Trophoblast cell (in vitro differentiated cells and primary cell): ENCODE results near the gene ORC6.

Source experiments
- DNase-seq, 2 donors: peaks; one replicate each; pipeline ENCODE4 v3.0.0-alpha.2; 2016
- H2AFZ ChIP-seq: 2 replicates; pipeline ENCODE4 v1.6.1; 2013; ENCODE audit warnings: low read length, moderate library complexity, mild to moderate bottlenecking; ENCODE audit not compliant: insufficient read depth, poor library complexity
- H2AK5ac ChIP-seq: 2 replicates; pipeline ENCODE4 v1.6.1; 2013; ENCODE audit warnings: mild to moderate bottlenecking, low read length
- H2BK120ac ChIP-seq: 2 replicates; pipeline ENCODE4 v1.6.1; 2013; ENCODE audit warnings: low read length, mild to moderate bottlenecking, moderate library complexity; ENCODE audit not compliant: insufficient read depth, poor library complexity
- H2BK12ac ChIP-seq: 2 replicates; pipeline ENCODE4 v1.6.1; 2013; ENCODE audit warnings: mild to moderate bottlenecking, low read length, moderate library complexity
- H2BK5ac ChIP-seq: 2 replicates; pipeline ENCODE4 v1.6.1; 2013; ENCODE audit warnings: low read length, low read depth, moderate library complexity, mild to moderate bottlenecking; ENCODE audit not compliant: poor library complexity
- H3K14ac ChIP-seq: 2 replicates; pipeline ENCODE4 v1.6.1; 2013; ENCODE audit warnings: mild to moderate bottlenecking, low read length
- H3K18ac ChIP-seq: 2 replicates; pipeline ENCODE4 v1.6.1; 2013; ENCODE audit warnings: mild to moderate bottlenecking, low read length
- H3K23ac ChIP-seq: 2 replicates; pipeline ENCODE4 v1.6.1; 2013; ENCODE audit warnings: low read length
- H3K27ac ChIP-seq: 2 replicates; pipeline ENCODE4 v1.5.1; 2013; ENCODE audit warnings: low read depth, mild to moderate bottlenecking, inconsistent platforms, low read length, moderate library complexity
- H3K27me3 ChIP-seq: 2 replicates; pipeline ENCODE4 v1.6.1; 2013; ENCODE audit warnings: inconsistent platforms, mild to moderate bottlenecking, low read length, moderate library complexity; ENCODE audit not compliant: insufficient read depth
- H3K36me3 ChIP-seq, 2 experiments: 1 replicate in 1 of 2; 2 replicates in 1 of 2; pipeline ENCODE4 v1.6.1; 2013; ENCODE audit warnings: low read length in 2 of 2, mild to moderate bottlenecking in 2 of 2, moderate library complexity in 1 of 2; ENCODE audit not compliant: insufficient read depth in 2 of 2, control insufficient read depth in 1 of 2
- H3K4ac ChIP-seq: 2 replicates; pipeline ENCODE4 v1.6.1; 2013; ENCODE audit warnings: low read depth, mild to moderate bottlenecking, low read length, moderate library complexity
- H3K4me1 ChIP-seq, 2 experiments: 1 replicate in 1 of 2; 2 replicates in 1 of 2; pipeline ENCODE4 v1.6.1; 2013; ENCODE audit warnings: low read length in 2 of 2, mild to moderate bottlenecking in 2 of 2, moderate library complexity in 1 of 2; ENCODE audit not compliant: insufficient read depth in 2 of 2, control insufficient read depth in 1 of 2
- H3K4me2 ChIP-seq: 2 replicates; pipeline ENCODE4 v1.6.1; 2013; ENCODE audit warnings: inconsistent platforms, mild to moderate bottlenecking, low read length, moderate library complexity
- H3K4me3 ChIP-seq: 2 replicates; pipeline ENCODE4 v1.5.1; 2013; ENCODE audit warnings: mild to moderate bottlenecking, low read depth, low read length, inconsistent platforms
- H3K79me1 ChIP-seq: one replicate; pipeline ENCODE4 v1.6.1; 2013; ENCODE audit warnings: low read length
- H3K79me2 ChIP-seq: 2 replicates; pipeline ENCODE4 v1.6.1; 2013; ENCODE audit warnings: low read length, mild to moderate bottlenecking; ENCODE audit not compliant: control insufficient read depth, insufficient read depth, poor library complexity
- H3K9ac ChIP-seq: 2 replicates; pipeline ENCODE4 v1.6.1; 2013; ENCODE audit warnings: mild to moderate bottlenecking, low read length
- H3K9me3 ChIP-seq: 2 replicates; pipeline ENCODE4 v1.6.1; 2013; ENCODE audit warnings: low read depth, mild to moderate bottlenecking, control low read depth, inconsistent platforms, low read length; ENCODE audit not compliant: insufficient read depth
- H4K12ac ChIP-seq: 2 replicates; pipeline ENCODE4 v1.6.1; 2013; ENCODE audit warnings: low read depth, mild to moderate bottlenecking, low read length, moderate library complexity
- H4K8ac ChIP-seq: 2 replicates; pipeline ENCODE4 v1.6.1; 2013; ENCODE audit warnings: low read depth, mild to moderate bottlenecking, low read length, moderate library complexity
- H4K91ac ChIP-seq: one replicate; pipeline ENCODE4 v1.6.1; 2013; ENCODE audit warnings: low read depth, mild to moderate bottlenecking, low read length, moderate library complexity
- WGBS: extraction: QIAGEN DNeasy Blood & Tissue Kit; methylation state at CpG from one replicate; pipeline ENCODE4 v1.1.7; 2013; ENCODE audit warnings: missing lambda C conversion rate; ENCODE audit not compliant: insufficient read length, insufficient coverage; ENCODE audit errors: extremely low coverage; 5-methylcytosine and 5-hydroxymethylcytosine counted together

Gene ORC6

GRCh38 chr16:46651305-46651704, 38.2 kb upstream of the ORC6 start:
- H3K4me3 ChIP-seq = no peak overlapping the region
- H2AFZ ChIP-seq = no peak overlapping the region
- H3K79me1 ChIP-seq = peaks cover 20% of the 10 kb centered on the region
- no peak overlapping the region for H3K4me2 ChIP-seq
- H4K8ac ChIP-seq = no peak overlapping the region
- H2BK120ac ChIP-seq = peak overlapping the region; percentile 61
- H3K4me1 ChIP-seq = peaks cover 20 to 28% of the 10 kb centered on the region in 2 experiments
- peak overlapping the region; percentile 86 for H3K27ac ChIP-seq
- WGBS = no CpG with 5 or more reads among the region's 3 CpGs
- no peak for DNase-seq
- H3K79me2 ChIP-seq = peaks cover 2% of the 10 kb centered on the region
- no peak overlapping the region for H3K23ac ChIP-seq
- H3K36me3 ChIP-seq = peaks cover 0 to 4% of the 10 kb centered on the region in 2 experiments
- no peaks in the 10 kb centered on the region for H3K9me3 ChIP-seq
- no peaks in the 10 kb centered on the region for H3K27me3 ChIP-seq
- H3K18ac ChIP-seq = no peak overlapping the region
- no peak overlapping the region for H3K9ac ChIP-seq
- H3K14ac ChIP-seq = no peak overlapping the region
- H4K91ac ChIP-seq = peak overlapping the region; percentile 89
- H3K4ac ChIP-seq = no peak overlapping the region
- H2BK5ac ChIP-seq = peak overlapping the region; percentile 70
- no peak overlapping the region for H4K12ac ChIP-seq
- H2BK12ac ChIP-seq = no peak overlapping the region
- no peak overlapping the region for H2AK5ac ChIP-seq

DNA sequence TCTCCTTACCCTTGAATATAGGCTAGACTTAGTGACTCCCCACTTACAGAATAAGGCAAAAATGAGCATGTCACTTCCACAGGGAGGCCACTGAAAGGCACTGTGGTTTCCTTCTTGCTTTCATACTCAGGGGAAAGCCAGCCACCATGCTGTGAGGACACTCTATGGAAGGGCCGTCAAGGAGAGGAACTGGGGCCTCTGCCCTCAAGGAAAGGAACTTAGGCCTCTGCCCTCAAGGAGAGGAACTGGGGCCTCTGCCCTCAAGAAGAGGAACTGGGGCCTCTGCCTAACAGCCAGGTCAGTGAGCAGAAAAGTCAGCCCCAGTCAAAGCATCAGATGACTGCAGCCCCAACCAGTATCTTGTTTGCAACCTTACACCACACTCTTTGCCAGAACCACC, 30.5 kb upstream of the ORC6 start:
- Histone ChIP-seq H2BK120ac (no peak overlapping the region), H2AFZ (no peak overlapping the region), H4K8ac (no peak overlapping the region), H2BK5ac (no peak overlapping the region), H3K23ac (no peak overlapping the region), H3K27ac (no peak overlapping the region), H3K36me3 (peaks cover 17 to 30% of the 10 kb centered on the region in 2 experiments), H3K9ac (no peak overlapping the region), H3K4ac (no peak overlapping the region), H4K91ac (no peak overlapping the region), H2BK12ac (no peak overlapping the region), H3K79me1 (no peaks in the 10 kb centered on the region), H3K9me3 (no peaks in the 10 kb centered on the region), H3K27me3 (no peaks in the 10 kb centered on the region), H3K4me1 (no peaks in the 10 kb centered on the region), H3K14ac (no peak overlapping the region), H2AK5ac (no peak overlapping the region), H4K12ac (no peak overlapping the region), H3K4me2 (no peak overlapping the region), H3K18ac (no peak overlapping the region), H3K4me3 (no peak overlapping the region), H3K79me2 (no peaks in the 10 kb centered on the region)
- peak in 1 of 2 donors; percentile 12 for DNase-seq
- no CpG with 5 or more reads among the region's 1 CpG for WGBS

DNA sequence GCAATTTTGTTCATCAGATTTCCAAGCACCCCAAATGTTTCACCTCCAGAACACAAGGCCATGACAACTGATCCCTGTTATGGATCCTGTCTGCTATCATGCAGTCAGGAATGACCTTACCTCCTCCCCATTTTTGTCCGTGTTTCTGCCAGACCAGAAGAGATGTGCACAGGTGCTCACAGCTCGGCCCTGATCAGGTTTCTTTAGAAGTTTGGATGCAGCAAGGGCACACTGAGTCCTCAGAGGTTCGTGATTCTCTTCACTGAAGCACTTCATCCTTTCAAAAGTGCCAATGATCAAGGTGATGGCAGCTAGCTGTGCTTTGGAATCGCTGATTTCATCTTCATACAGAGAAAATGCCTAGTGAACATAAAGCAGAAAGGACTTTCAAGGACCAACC, 27.3 kb upstream of the ORC6 start:
- Histone ChIP-seq H4K91ac (no peak overlapping the region), H2BK5ac (no peak overlapping the region), H4K12ac (no peak overlapping the region), H2BK12ac (no peak overlapping the region), H3K9me3 (no peaks in the 10 kb centered on the region), H3K36me3 (peaks cover 33% of the 10 kb centered on the region in 2 experiments), H2AFZ (no peak overlapping the region), H3K4me3 (no peak overlapping the region), H2BK120ac (no peak overlapping the region), H3K14ac (no peak overlapping the region), H2AK5ac (no peak overlapping the region), H3K4me2 (no peak overlapping the region), H3K79me1 (no peaks in the 10 kb centered on the region), H3K9ac (no peak overlapping the region), H3K27me3 (no peaks in the 10 kb centered on the region), H3K23ac (no peak overlapping the region), H3K4ac (no peak overlapping the region), H3K27ac (no peak overlapping the region), H3K4me1 (no peaks in the 10 kb centered on the region), H3K18ac (no peak overlapping the region), H4K8ac (no peak overlapping the region), H3K79me2 (no peaks in the 10 kb centered on the region)
- WGBS = no CpG with 5 or more reads among the region's 4 CpGs
- no peak for DNase-seq

DNA sequence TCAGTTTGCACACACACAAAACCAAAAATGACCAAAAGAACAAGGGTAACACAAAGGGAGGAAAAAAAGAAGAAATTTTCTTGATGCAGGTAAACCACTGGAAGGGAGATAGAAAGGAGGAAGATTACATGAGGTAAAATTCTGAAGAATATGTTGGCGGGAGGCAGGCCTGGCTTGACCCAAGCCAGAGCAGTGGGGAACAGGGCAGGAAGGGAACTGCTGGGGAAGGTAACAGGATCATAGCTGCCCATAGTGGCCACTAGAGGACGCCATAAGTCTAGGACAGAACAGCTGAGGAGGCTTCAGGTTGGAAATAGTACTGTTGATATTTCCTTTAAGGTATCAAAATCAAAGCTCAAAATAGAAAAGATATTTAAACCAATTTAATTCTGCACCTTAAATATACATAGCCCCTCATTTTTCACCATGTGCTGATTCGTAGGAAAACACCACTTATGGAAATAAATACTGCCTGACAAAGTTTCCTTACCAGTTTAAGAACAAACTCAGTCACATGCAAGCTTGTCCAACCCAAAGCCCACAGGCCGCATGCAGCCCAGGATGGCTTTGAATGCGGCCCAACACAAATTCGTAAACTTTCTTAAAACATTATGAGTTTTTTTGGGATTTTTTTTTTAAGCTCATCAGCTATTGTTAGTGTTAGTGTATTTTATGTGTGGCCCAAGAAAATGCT, 16.0 kb upstream of the ORC6 start:
- Histone ChIP-seq H3K23ac (no peak overlapping the region), H2AFZ (no peak overlapping the region), H3K79me1 (no peaks in the 10 kb centered on the region), H3K27me3 (no peaks in the 10 kb centered on the region), H3K4me2 (no peak overlapping the region), H3K4me3 (no peak overlapping the region), H3K79me2 (no peaks in the 10 kb centered on the region), H3K9me3 (no peaks in the 10 kb centered on the region), H3K14ac (no peak overlapping the region), H4K91ac (no peak overlapping the region), H2BK12ac (no peak overlapping the region), H3K18ac (no peak overlapping the region), H3K27ac (no peak overlapping the region), H4K8ac (no peak overlapping the region), H3K9ac (no peak overlapping the region), H3K4ac (no peak overlapping the region), H3K4me1 (peaks cover 0 to 3% of the 10 kb centered on the region in 2 experiments), H3K36me3 (peaks cover 21 to 33% of the 10 kb centered on the region in 2 experiments), H2BK5ac (no peak overlapping the region), H2BK120ac (no peak overlapping the region), H4K12ac (no peak overlapping the region), H2AK5ac (no peak overlapping the region)
- DNase-seq = peak; percentile 39 to 75
- no CpG with 5 or more reads among the region's 6 CpGs for WGBS
